Immature natural killer cell (primary cell): Measurements from ENCODE around the gene LFNG. TPM values are rescaled to one million over a fixed set of nuclear protein-coding genes. Genes with fewer than 3 reads are reported as not detected.
A peak's percentile ranks its signal among the peaks of the same experiment; 100 is the strongest.
"Not testable (repeated sequence)": the region's sequence is repeated elsewhere in the genome, so short reads cannot be mapped to it uniquely, and the experiment has no call there.

Experiments used
- DNase-seq, 3 donors: peaks; one replicate each; pipeline ENCODE4 v3.0.0; 2022; ENCODE audit warnings: mixed read lengths in 1 of 3
- H3K27ac Mint-ChIP-seq, 6 donors: one replicate each; pipeline ENCODE4 v1.8.0; 2020; ENCODE audit warnings: mixed read lengths in 6 of 6, mild to moderate bottlenecking in 5 of 6, inconsistent platforms in 4 of 6, moderate library complexity in 3 of 6
- H3K27me3 Mint-ChIP-seq, 3 donors: one replicate each; pipeline ENCODE4 v1.8.0; 2020 to 2021; ENCODE audit warnings: low read depth in 3 of 3, mild to moderate bottlenecking in 3 of 3, mixed read lengths in 3 of 3, moderate library complexity in 3 of 3, inconsistent platforms in 1 of 3
- H3K36me3 Mint-ChIP-seq, 3 donors: one replicate each; pipeline ENCODE4 v1.8.0; 2020; ENCODE audit warnings: mixed read lengths in 3 of 3, inconsistent platforms in 2 of 3, mild to moderate bottlenecking in 2 of 3
- H3K4me1 Mint-ChIP-seq, 2 donors: one replicate each; pipeline ENCODE4 v1.8.0; 2020; ENCODE audit warnings: inconsistent platforms in 2 of 2, mild to moderate bottlenecking in 2 of 2, mixed read lengths in 2 of 2, moderate library complexity in 1 of 2
- H3K4me3 Mint-ChIP-seq, 5 donors: one replicate each; pipeline ENCODE4 v1.8.0; 2020; ENCODE audit warnings: mild to moderate bottlenecking in 5 of 5, mixed read lengths in 5 of 5, inconsistent platforms in 3 of 5, moderate library complexity in 3 of 5
- H3K9me3 Mint-ChIP-seq, 6 donors: one replicate each; pipeline ENCODE4 v1.8.0; 2020; ENCODE audit warnings: mild to moderate bottlenecking in 6 of 6, mixed read lengths in 6 of 6, inconsistent platforms in 4 of 6, moderate library complexity in 3 of 6
- polyA plus RNA-seq, 3 donors: library from polyadenylated mRNA; unstranded; fragments of 300-500 nt; fragmentation: Illumina TruSeq; gene quantifications; one replicate each; pipeline ENCODE4 v1.2.3, GENCODE V29; 2021

Gene LFNG
- polyA plus RNA-seq, 3 donors from 2014 or later = 2.2 to 2.6 (median 2.3) TPM

DNA sequence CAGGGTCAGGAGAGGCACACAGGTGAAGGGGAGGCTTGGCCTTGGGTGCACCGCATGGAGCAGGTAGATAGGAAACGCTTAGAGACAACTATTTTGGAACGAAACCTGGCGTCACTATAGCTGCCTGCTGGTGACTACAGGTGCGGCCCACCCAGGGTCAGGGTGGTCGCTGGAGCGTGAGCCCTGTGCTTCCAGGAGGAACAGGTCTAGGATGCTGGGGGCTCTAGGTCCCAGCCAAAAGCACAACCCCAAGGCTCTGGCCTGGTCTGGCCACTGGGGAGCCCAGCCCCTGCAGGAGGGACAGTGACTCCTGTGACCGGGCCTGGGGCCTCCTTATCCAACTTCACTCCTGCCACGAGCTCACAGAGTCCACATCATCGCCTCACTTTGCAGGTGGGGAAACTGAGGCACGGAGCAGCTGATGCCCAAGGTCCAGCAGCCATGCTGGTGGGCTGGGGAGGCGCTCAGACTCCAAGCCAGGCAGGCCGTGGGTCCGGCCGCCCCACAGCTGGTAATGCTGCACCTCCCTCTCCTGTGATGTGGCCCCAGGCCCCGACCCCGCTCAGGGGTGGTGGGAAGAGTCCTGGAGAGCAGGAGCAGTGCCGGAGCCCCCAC is 9.0 kb downstream of the LFNG start:
- no peak for DNase-seq
- Mint-ChIP-seq H3K27me3 (peaks cover 18 to 53% (median 44%) of the 10 kb centered on the region in 3 donors), H3K4me3 (peak overlapping the region; percentile 52 to 83 (median 82)), H3K9me3 (no peaks in the 10 kb centered on the region), H3K4me1 (peaks cover 42 to 57% of the 10 kb centered on the region in 2 donors), H3K27ac (peak overlapping the region; percentile 92 to 98 (median 97)), H3K36me3 (peaks cover 0 to 5% (median 4%) of the 10 kb centered on the region in 3 donors)

DNA sequence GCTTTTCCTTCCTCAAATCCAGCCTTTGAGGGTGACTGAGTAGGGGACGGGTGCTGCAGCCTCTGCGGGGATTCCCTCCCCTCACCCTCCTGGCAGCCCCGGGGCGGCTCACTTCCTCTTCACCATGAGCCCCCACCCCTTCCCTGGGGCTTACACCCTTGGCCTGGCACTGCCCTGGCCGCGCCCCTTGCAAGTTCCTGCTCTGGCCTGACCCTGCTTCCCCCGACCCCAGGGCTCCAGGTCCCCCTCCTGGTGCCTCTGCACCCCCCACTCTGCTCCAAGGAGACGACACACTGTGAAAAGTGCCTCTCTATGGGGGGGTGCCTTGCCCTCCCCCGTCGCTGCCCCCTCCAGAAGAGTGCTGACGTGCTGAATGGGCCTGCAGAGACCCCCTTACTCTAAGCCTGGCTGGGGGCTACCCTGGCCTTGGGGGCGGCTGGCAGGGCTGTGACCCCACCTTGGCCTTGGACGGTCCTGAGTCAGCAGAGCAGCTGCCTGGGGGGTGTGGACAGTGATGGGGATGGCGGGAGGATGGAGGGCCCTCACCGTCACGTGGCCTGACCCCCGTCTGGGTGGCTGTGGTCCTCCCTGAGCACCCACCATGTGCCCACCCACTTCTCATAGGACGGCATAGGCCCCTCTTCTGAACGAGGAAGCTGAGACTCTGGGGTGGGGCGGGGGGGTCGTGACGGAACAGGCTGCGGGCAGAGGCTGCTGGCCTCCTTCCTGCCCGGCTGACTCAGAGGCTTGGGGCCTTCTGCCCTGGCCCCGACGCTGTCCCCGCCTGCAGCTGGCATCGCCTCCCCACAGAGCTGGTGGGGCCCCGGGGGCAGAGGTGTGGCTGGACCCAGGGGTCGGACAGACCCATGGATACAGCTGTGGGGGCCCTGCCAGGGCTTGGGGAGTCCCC is 9.8 kb downstream of the LFNG start:
- peak; percentile 74 to 77 (median 76) for DNase-seq
- Mint-ChIP-seq H3K36me3 (peaks cover 0 to 5% (median 4%) of the 10 kb centered on the region in 3 donors), H3K27me3 (peaks cover 18 to 51% (median 44%) of the 10 kb centered on the region in 3 donors), H3K9me3 (no peaks in the 10 kb centered on the region), H3K4me3 (peak overlapping the region; percentile 78 to 83 (median 82)), H3K4me1 (peaks cover 42 to 51% of the 10 kb centered on the region in 2 donors), H3K27ac (peak overlapping the region; percentile 92 to 98 (median 97))

DNA sequence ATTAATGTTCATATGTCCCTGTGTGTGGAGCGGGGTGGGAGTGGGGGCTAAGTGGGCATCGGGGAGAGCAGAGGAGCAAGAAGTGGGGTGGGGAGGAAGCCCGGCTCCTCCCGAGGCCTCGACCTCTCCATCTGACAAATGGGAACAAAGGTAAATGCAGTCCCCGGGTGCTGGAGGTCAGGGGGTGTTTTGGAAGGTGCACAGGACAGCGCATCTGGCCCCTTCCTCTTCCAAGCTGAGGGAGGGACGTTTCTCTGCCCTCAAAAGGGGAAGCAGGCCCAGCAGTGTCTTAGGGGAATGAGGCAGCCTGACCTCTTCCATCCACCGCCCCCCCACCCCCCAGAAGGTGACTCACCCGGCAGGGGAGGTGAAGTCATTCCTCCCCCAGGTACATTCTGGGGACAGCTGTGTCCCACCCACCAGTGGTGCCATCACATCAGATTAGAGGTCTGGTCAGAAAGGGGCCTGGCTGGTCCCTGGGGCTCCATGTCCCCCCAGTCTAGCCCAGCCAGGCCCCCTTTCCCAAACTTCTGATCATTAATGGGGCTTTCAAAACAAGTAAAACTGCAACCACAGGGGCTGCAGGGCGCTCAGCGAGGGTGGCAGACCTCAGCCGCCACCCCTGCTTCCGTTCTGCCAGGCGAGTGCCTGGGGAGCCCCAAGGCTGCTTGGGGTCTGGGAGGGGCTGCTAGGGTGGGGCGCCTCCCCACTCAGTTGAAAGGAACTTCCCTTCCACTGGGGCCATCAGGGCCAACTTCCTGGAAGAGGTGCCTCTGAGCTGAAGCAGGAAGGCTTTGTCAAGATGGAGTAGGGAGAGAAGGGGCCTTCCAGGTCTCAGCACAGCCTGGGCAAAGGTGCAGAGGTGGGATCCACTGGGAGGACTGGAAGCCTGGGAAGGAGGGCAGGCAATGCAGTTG is 10.8 kb downstream of the LFNG start:
- peaks cover 0 to 5% (median 4%) of the 10 kb centered on the region in 3 donors for H3K36me3 Mint-ChIP-seq
- peak overlapping the region; percentile 78 to 83 (median 82) for H3K4me3 Mint-ChIP-seq
- H3K27me3 Mint-ChIP-seq = peaks cover 18 to 45% (median 45%) of the 10 kb centered on the region in 3 donors
- peak; percentile 83 to 85 (median 84) for DNase-seq
- H3K27ac Mint-ChIP-seq = peak overlapping the region; percentile 92 to 98 (median 97)
- no peaks in the 10 kb centered on the region for H3K9me3 Mint-ChIP-seq
- peaks cover 42 to 51% of the 10 kb centered on the region in 2 donors for H3K4me1 Mint-ChIP-seq

DNA sequence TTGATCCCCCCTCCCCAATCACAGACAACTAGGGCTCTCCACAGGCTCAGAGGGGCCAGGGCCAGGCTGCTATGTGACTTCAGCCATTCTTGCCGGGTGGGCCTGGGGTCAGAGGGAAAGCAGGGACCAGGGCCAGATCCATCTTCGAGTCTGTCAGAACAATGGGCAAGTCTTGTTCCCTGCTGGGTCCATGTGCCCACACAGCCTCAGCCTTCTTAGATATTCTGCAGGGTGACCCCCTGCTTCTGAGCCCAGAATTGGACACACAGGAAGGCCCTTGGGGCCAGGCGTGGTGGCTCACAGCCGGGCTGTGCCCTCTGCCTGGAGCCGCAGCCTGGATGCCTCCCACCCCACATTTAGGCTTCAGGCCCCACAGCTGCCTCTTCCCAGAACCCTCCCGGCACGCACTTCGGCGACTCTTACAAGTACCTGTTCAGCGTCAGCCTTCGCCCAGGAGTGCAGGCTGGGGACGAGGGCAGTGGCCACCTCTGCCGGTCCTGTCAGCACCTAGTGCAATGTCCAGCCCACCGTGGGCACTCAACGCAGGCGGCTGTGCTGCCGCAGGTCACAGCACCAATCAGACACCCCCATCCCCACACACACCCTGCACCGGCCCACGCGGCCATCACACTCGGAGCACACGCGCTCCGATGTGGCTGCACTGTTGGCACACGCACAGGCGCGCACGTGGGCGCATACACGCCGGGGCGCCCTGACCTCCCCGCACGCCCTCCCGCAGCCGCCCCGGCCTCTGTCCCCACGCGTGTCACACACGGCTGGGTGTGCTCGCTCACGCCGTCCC is 11.6 kb downstream of the LFNG start:
- not testable (repeated sequence) for DNase-seq, H3K9me3 Mint-ChIP-seq, H3K36me3 Mint-ChIP-seq
- Mint-ChIP-seq H3K27me3 (peaks cover 16 to 43% (median 41%) of the 10 kb centered on the region in 3 donors), H3K27ac (peak overlapping the region; percentile 92 to 98 (median 97)), H3K4me1 (peaks cover 42 to 51% of the 10 kb centered on the region in 2 donors), H3K4me3 (peak overlapping the region; percentile 78 to 83 (median 82))

DNA sequence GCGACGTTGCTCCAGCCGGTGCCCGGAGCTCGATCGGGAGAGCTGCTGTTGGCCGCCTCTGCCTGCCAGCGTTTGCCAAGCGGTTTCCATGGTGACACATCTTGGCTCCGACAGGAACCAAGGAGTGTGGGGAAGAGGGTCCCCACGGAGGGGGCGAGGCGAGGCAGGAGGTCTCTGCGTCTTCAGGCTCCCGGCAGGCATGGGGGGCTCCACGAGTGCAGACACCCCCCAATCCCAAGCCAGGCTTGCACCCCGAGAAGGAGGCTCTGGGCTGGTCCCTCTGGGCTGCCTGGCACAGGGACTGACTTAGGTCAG is 12.2 kb downstream of the LFNG start:
- not testable (repeated sequence) for H3K9me3 Mint-ChIP-seq, DNase-seq, H3K36me3 Mint-ChIP-seq, H3K4me3 Mint-ChIP-seq
- Mint-ChIP-seq H3K27ac (peak overlapping the region in 1 of 6 donors; percentile 77), H3K4me1 (peaks cover 42 to 51% of the 10 kb centered on the region in 2 donors), H3K27me3 (peaks cover 19 to 44% (median 41%) of the 10 kb centered on the region in 3 donors)

DNA sequence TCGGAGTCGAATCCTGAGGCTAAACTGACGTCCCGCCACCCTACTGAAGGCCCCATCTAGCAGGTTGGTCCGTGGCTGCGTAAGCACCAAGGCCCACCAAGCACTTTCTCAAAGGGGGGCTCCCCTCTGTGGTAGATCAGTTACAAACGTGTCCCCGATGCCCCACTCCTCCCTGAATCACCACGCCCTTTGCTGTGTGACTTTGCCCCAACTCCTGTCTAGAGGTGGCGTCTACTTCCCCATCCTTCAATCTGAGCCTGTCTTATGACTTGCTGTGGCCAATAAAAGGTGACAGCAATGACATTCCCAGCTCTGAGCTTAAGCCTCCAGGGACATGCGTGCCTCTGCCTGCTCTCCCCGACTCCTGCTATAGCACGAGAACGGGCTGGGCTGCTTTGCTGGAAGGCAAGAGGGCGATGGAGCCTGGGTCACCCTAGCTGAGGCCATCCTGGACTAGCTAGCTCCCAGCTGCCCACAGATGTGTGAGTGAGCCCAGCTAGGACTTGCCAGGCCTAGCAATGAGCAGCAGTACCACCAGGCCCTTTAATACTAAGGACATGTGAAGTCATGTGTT is 12.7 kb downstream of the LFNG start:
- DNase-seq = peak in 1 of 3 donors; percentile 10
- H3K27ac Mint-ChIP-seq = peak overlapping the region; percentile 55 to 85 (median 78)
- H3K27me3 Mint-ChIP-seq = peaks cover 19 to 41% (median 37%) of the 10 kb centered on the region in 3 donors
- not testable (repeated sequence) for H3K9me3 Mint-ChIP-seq, H3K36me3 Mint-ChIP-seq
- peak overlapping the region in 2 of 5 donors; percentile 18 to 38 for H3K4me3 Mint-ChIP-seq
- H3K4me1 Mint-ChIP-seq = peaks cover 40 to 47% of the 10 kb centered on the region in 2 donors

DNA sequence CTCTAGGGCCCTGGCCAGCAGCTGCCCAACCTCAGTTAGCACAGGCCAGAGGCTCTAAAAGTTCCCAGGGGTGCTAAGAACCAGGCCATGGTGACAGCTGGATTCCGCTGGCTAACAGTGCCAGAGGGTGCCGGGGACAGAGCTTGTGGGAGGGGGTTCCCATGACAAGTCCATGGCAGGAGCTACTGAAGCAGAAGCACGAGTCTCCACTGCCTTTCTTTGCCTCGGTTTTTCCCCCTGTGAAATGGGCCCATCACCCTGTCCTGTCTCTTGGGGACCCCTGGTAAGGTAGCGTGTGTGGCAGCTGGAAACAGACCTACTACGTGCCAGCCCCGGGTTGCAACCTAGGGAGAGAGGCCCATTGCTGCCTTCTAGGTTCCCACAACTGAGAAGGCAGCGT is 13.2 kb downstream of the LFNG start:
- Mint-ChIP-seq H3K4me1 (peaks cover 34 to 42% of the 10 kb centered on the region in 2 donors), H3K27me3 (peaks cover 19 to 39% (median 32%) of the 10 kb centered on the region in 3 donors)
- not testable (repeated sequence) for H3K9me3 Mint-ChIP-seq, H3K36me3 Mint-ChIP-seq, H3K4me3 Mint-ChIP-seq, H3K27ac Mint-ChIP-seq
- DNase-seq = peak in 1 of 3 donors; percentile 6

DNA sequence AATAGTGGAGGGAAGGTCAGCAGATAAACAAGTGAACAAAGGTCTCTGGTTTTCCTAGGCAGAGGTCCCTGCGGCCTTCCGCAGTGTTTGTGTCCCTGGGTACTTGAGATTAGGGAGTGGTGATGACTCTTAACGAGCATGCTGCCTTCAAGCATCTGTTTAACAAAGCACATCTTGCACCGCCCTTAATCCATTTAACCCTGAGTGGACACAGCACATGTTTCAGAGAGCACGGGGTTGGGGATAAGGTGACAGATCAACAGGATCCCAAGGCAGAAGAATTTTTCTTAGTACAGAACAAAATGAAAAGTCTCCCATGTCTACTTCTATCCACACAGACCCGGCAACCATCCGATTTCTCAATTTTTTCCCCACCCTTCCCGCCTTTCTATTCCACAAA is 14.0 kb downstream of the LFNG start:
- DNase-seq, H3K9me3 Mint-ChIP-seq, H3K4me3 Mint-ChIP-seq, H3K27ac Mint-ChIP-seq, H3K36me3 Mint-ChIP-seq: not testable (repeated sequence)
- Mint-ChIP-seq H3K27me3 (peaks cover 14 to 38% (median 29%) of the 10 kb centered on the region in 3 donors), H3K4me1 (peaks cover 27 to 35% of the 10 kb centered on the region in 2 donors)

DNA sequence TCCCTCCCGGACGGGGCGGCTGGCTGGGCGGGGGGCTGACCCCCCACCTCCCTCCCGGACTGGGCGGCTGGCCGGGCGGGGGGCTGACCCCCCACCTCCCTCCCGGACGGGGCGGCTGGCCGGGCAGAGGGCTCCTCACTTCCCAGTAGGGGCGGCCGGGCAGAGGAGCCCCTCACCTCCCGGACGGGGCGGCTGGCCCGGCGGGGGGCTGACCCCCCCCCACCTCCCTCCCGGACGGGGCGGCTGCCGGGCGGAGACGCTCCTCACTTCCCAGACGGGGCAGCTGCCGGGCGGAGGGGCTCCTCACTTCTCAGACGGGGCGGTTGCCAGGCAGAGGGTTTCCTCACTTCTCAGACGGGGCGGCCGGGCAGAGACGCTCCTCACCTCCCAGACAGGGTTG is 14.6 kb downstream of the LFNG start:
- H3K4me1 Mint-ChIP-seq = peaks cover 20 to 28% of the 10 kb centered on the region in 2 donors
- H3K27me3 Mint-ChIP-seq = peaks cover 14 to 44% (median 30%) of the 10 kb centered on the region in 3 donors
- H3K4me3 Mint-ChIP-seq = not testable (repeated sequence)

DNA sequence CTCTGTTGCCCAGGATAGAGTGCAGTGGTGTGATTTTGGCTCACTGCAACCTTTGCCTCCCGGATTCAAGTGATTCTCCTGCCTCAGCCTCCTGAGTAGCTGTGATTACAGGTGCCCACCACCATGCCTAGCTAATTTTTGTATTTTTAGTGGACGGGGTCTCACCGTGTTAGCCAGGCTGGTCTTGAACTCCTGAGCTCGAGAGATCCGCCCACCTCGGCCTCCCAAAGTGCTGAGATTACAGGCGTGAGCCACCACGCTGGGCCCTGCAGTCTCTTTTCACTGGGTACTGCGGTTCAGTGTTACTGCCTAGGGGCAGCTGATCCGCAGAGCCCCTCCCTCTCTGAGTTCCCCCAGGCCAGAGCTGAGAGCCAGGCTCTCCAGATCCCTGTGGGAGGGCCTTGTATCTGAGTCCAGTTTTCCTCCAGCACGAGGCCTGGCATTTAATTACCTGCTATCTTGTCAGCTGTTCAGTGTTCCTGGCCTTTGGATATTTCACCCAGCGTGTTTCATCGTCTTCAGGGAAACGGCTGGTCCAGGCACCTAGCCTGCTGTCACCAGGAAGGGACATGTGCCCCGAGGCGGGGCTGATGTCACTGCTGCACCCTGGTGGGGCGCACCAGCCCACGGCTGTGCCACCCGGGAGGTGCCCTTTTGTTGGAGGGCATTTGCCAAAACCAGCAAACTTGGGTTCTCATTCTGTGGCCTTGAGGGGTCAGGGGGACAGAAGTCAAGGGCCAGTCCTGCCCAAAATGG is 16.5 kb downstream of the LFNG start:
- DNase-seq, H3K4me3 Mint-ChIP-seq, H3K9me3 Mint-ChIP-seq, H3K36me3 Mint-ChIP-seq, H3K27ac Mint-ChIP-seq, H3K4me1 Mint-ChIP-seq: not testable (repeated sequence)
- H3K27me3 Mint-ChIP-seq = peaks cover 3 to 29% (median 23%) of the 10 kb centered on the region in 3 donors

More for the DNA sequence above, 14.6 kb downstream of the LFNG start:
- H3K9me3 Mint-ChIP-seq, H3K36me3 Mint-ChIP-seq, DNase-seq, H3K27ac Mint-ChIP-seq: not testable (repeated sequence)

DNA sequence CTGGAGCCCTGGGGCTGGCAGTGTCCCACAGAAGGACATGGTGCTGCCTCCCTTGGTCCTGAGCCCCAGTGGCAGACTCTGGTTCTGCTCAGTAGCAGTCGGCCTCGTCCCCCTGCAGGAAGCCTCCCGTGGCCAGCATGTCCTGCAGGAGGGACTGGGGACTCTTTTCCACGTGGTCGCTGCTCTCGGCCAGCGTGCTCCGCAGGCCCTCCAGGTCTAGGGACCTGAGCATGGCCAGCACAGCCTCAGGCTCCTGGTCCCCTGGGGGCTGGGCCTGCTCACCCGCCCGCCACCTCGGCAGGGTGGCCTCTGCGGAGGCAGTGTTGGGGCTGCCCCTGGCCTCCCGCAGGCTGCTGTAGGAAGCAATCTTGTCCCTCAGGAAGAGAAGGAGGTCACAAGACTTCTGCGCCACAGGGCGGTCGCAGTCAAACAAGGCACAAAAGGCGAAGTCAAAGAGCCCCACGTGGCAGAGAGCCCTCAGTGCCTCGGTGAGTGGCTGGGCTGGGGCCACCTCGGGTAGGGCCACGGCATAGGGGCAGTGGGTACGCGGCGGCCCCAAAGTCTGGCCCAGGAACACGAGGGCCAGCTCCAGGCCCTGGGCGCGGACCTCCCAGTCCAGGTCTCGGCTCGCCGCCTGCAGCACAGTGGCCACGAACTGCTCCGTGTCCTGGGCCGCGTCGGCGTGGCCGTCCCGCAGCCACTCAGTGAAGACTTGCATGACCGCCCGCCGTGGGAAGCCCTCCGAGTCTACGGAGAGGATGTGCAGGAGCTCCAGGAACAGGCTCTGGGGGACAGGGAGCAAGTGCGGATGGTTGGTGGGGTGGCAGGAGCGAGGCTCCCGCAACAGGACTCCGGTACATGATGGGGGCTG is 18.6 kb downstream of the LFNG start:
- no peaks in the 10 kb centered on the region for H3K36me3 Mint-ChIP-seq
- H3K4me3 Mint-ChIP-seq = no peak overlapping the region
- H3K27ac Mint-ChIP-seq = no peak overlapping the region
- no peak for DNase-seq
- H3K9me3 Mint-ChIP-seq = no peaks in the 10 kb centered on the region
- no peaks in the 10 kb centered on the region for H3K4me1 Mint-ChIP-seq
- H3K27me3 Mint-ChIP-seq = peaks cover 6 to 35% (median 28%) of the 10 kb centered on the region in 3 donors
